H9 (cell line): ENCODE results near the gene ZNF608. TPM values are rescaled to one million over a fixed set of nuclear protein-coding genes. Genes with fewer than 3 reads are reported as not detected.

Experiments used
- DNase-seq: peaks from one replicate; pipeline ENCODE4 v3.0.0-alpha.2; 2017
- H2AFZ ChIP-seq: one replicate; pipeline ENCODE4 v1.6.1; 2013; ENCODE audit warnings: mild to moderate bottlenecking, low read length, control low read depth, moderate library complexity
- H2AK5ac ChIP-seq: 2 replicates; pipeline ENCODE4 v1.6.1; 2013; ENCODE audit warnings: low read length, control low read depth, mixed read lengths; ENCODE audit not compliant: insufficient read length
- H2BK120ac ChIP-seq: one replicate; pipeline ENCODE4 v1.6.1; 2013; ENCODE audit warnings: low read depth, mild to moderate bottlenecking, low read length, control low read depth, inconsistent platforms; ENCODE audit not compliant: poor library complexity, severe bottlenecking
- H2BK12ac ChIP-seq: 2 replicates; pipeline ENCODE4 v1.6.1; 2013; ENCODE audit warnings: low read length, control low read depth, mixed read lengths, low read depth; ENCODE audit not compliant: insufficient read length
- H2BK15ac ChIP-seq: 2 replicates; pipeline ENCODE4 v1.6.1; 2013; ENCODE audit warnings: low read depth, low read length, control low read depth
- H2BK20ac ChIP-seq: one replicate; pipeline ENCODE4 v1.6.1; 2013; ENCODE audit warnings: low read depth, mild to moderate bottlenecking, low read length, control low read depth, inconsistent platforms; ENCODE audit not compliant: poor library complexity, severe bottlenecking
- H2BK5ac ChIP-seq: 2 replicates; pipeline ENCODE4 v1.6.1; 2013; ENCODE audit warnings: low read length, control low read depth, mixed read lengths; ENCODE audit not compliant: insufficient read length
- H3K14ac ChIP-seq: 2 replicates; pipeline ENCODE4 v1.6.1; 2013; ENCODE audit warnings: low read length, control low read depth; ENCODE audit not compliant: insufficient read depth
- H3K18ac ChIP-seq: 2 replicates; pipeline ENCODE4 v1.6.1; 2013; ENCODE audit warnings: low read depth, mild to moderate bottlenecking, mixed read lengths, low read length, control low read depth; ENCODE audit not compliant: insufficient read length
- H3K23ac ChIP-seq: 2 replicates; pipeline ENCODE4 v1.6.1; 2013; ENCODE audit warnings: low read length, control low read depth, mixed read lengths, low read depth; ENCODE audit not compliant: insufficient read length
- H3K23me2 ChIP-seq: 2 replicates; pipeline ENCODE4 v1.6.1; 2013; ENCODE audit warnings: low read depth, mild to moderate bottlenecking, mixed read lengths, low read length, control low read depth; ENCODE audit not compliant: insufficient read length, poor library complexity, severe bottlenecking
- H3K27ac ChIP-seq: 2 replicates; pipeline ENCODE4 v1.5.1; 2013; ENCODE audit warnings: low read length, control low read depth, mixed read lengths, low read depth; ENCODE audit not compliant: insufficient read length
- H3K27me3 ChIP-seq: 2 replicates; pipeline ENCODE4 v1.6.1; 2013; ENCODE audit warnings: low read length, control low read depth, inconsistent platforms; ENCODE audit not compliant: insufficient read depth
- H3K4ac ChIP-seq: 2 replicates; pipeline ENCODE4 v1.6.1; 2013; ENCODE audit warnings: low read depth, mild to moderate bottlenecking, control low read depth, inconsistent platforms, low read length, moderate library complexity
- H3K4me1 ChIP-seq: 2 replicates; pipeline ENCODE4 v1.6.1; 2013; ENCODE audit warnings: low read length, control low read depth, inconsistent platforms; ENCODE audit not compliant: insufficient read depth
- H3K4me2 ChIP-seq: 2 replicates; pipeline ENCODE4 v1.6.1; 2013; ENCODE audit warnings: low read length, control low read depth, mixed read lengths; ENCODE audit not compliant: insufficient read length, insufficient read depth
- H3K56ac ChIP-seq: 2 replicates; pipeline ENCODE4 v1.6.1; 2013; ENCODE audit warnings: low read depth, mild to moderate bottlenecking, mixed read lengths, low read length, control low read depth; ENCODE audit not compliant: insufficient read length
- H3K79me1 ChIP-seq: 2 replicates; pipeline ENCODE4 v1.6.1; 2013; ENCODE audit warnings: low read depth, mild to moderate bottlenecking, moderate library complexity, low read length, control low read depth, inconsistent platforms; ENCODE audit not compliant: insufficient read depth, poor library complexity, severe bottlenecking
- H3K79me2 ChIP-seq: 2 replicates; pipeline ENCODE4 v1.6.1; 2013; ENCODE audit warnings: low read length, control low read depth, inconsistent platforms; ENCODE audit not compliant: insufficient read depth
- H3K9ac ChIP-seq: 2 replicates; pipeline ENCODE4 v1.6.1; 2013; ENCODE audit warnings: low read length, control low read depth, mixed read lengths; ENCODE audit not compliant: insufficient read length; ENCODE audit errors: extremely low read depth
- H3K9me3 ChIP-seq: one replicate; pipeline ENCODE4 v1.6.1; 2013; ENCODE audit warnings: low read depth, low read length, inconsistent platforms; ENCODE audit not compliant: control insufficient read depth
- H3T11ph ChIP-seq: one replicate; pipeline ENCODE4 v1.6.1; 2013; ENCODE audit warnings: mild to moderate bottlenecking, low read length, control low read depth, inconsistent platforms
- H4K20me1 ChIP-seq: one replicate; pipeline ENCODE4 v1.6.1; 2013; ENCODE audit not compliant: control insufficient read depth, insufficient read length, insufficient read depth
- H4K5ac ChIP-seq: 2 replicates; pipeline ENCODE4 v1.6.1; 2013; ENCODE audit warnings: low read depth, mild to moderate bottlenecking, mixed read lengths, low read length, control low read depth; ENCODE audit not compliant: insufficient read length
- H4K8ac ChIP-seq: replicated peaks from 2 replicates; pipeline ENCODE4 v1.6.1; 2013; ENCODE audit warnings: low read length, control low read depth, mixed read lengths, low read depth; ENCODE audit not compliant: insufficient read length
- H4K91ac ChIP-seq: 2 replicates; pipeline ENCODE4 v1.6.1; 2013; ENCODE audit warnings: low read depth, mild to moderate bottlenecking, moderate library complexity, mixed read lengths, low read length, control low read depth; ENCODE audit not compliant: insufficient read length
- H3K27ac Mint-ChIP-seq, 3 experiments: 2 replicates in 2 of 3; 3 replicates in 1 of 3; pipeline ENCODE4 v1.8.0; 2020 to 2021; ENCODE audit warnings: mixed read lengths in 3 of 3, mild to moderate bottlenecking in 1 of 3, moderate library complexity in 1 of 3
- H3K27me3 Mint-ChIP-seq: 2 replicates; pipeline ENCODE4 v1.8.0; 2021; ENCODE audit warnings: low read depth, mild to moderate bottlenecking, moderate library complexity, mixed read lengths
- H3K36me3 Mint-ChIP-seq, 3 experiments: 2 replicates in 2 of 3; 3 replicates in 1 of 3; pipeline ENCODE4 v1.8.0; 2020 to 2021; ENCODE audit warnings: low read depth in 3 of 3, mixed read lengths in 3 of 3; ENCODE audit not compliant: insufficient read depth in 1 of 3
- H3K4me1 Mint-ChIP-seq, 2 experiments: 2 replicates each; pipeline ENCODE4 v1.8.0; 2020; ENCODE audit warnings: mixed read lengths in 2 of 2
- H3K4me3 Mint-ChIP-seq, 2 experiments: 2 replicates in 1 of 2; 3 replicates in 1 of 2; pipeline ENCODE4 v1.8.0; 2020 to 2021; ENCODE audit warnings: mild to moderate bottlenecking in 2 of 2, mixed read lengths in 2 of 2, moderate library complexity in 1 of 2
- H3K9me3 Mint-ChIP-seq, 2 experiments: 2 replicates in 1 of 2; 3 replicates in 1 of 2; pipeline ENCODE4 v1.8.0; 2020; ENCODE audit warnings: mild to moderate bottlenecking in 2 of 2, mixed read lengths in 2 of 2, moderate library complexity in 1 of 2
- CTCF ChIP-seq: fragments of 200-600 bp; sonication (generic); conservative IDR thresholded peaks from 3 replicates; pipeline ENCODE4 v1.8.0; 2021; ENCODE audit warnings: antibody characterized with exemption, mild to moderate bottlenecking
- WGBS: extraction: QIAGEN DNeasy Blood & Tissue Kit; methylation state at CpG from one replicate; pipeline ENCODE4 v1.1.7; 2013; ENCODE audit warnings: missing lambda C conversion rate, low lambda C conversion rate, mixed read lengths; ENCODE audit not compliant: insufficient read length; ENCODE audit errors: extremely low coverage; 5-methylcytosine and 5-hydroxymethylcytosine counted together
- total RNA-seq: library from RNA; stranded (reverse); gene quantifications from 2 replicates; pipeline ENCODE4 v1.2.1, GENCODE V29; 2021

The ZNF608 gene
- total RNA-seq, 1 experiment from 2014 or later: 67.0 TPM

- H2BK120ac ChIP-seq: no peak overlapping the region
- H3K9me3 ChIP-seq: no peaks in the 10 kb centered on the region
- peaks cover 48% of the 10 kb centered on the region; the same call in 1 of the 2 replicates for H3K79me2 ChIP-seq
- no peaks in the 10 kb centered on the region for H3K27me3 Mint-ChIP-seq
- H2BK20ac ChIP-seq: no peak overlapping the region
- H3K79me1 ChIP-seq: peaks cover 3% of the 10 kb centered on the region
- H2AFZ ChIP-seq: no peak overlapping the region
- H3K4me3 Mint-ChIP-seq: no peak overlapping the region
- DNase-seq: no peak
- H4K8ac ChIP-seq: no peak overlapping the region
- no peak overlapping the region for H2AK5ac ChIP-seq
- no peak overlapping the region for H4K5ac ChIP-seq
- no peak overlapping the region for H3K23ac ChIP-seq
- no peaks in the 10 kb centered on the region for H3K27me3 ChIP-seq
- no peak overlapping the region for H2BK12ac ChIP-seq
- H2BK15ac ChIP-seq: no peak overlapping the region
- H2BK5ac ChIP-seq: no peak overlapping the region
- H4K20me1 ChIP-seq: no peaks in the 10 kb centered on the region
- peak overlapping the region; percentile 89 for H3K4me2 ChIP-seq
- H3K56ac ChIP-seq: no peak overlapping the region
- H3T11ph ChIP-seq: no peak overlapping the region
- H3K9me3 Mint-ChIP-seq: peaks cover 0 to 2% of the 10 kb centered on the region in 2 experiments; a peak in 2 of 5 replicates
- H4K91ac ChIP-seq: no peak overlapping the region
- H3K27ac ChIP-seq: no peak overlapping the region
- H3K23me2 ChIP-seq: peaks cover 37% of the 10 kb centered on the region
- no peak for TF ChIP-seq CTCF
- no CpG with 5 or more reads among the region's 27 CpGs for WGBS
- H3K4me1 Mint-ChIP-seq: peaks cover 5 to 9% of the 10 kb centered on the region in 2 experiments; a peak in 3 of 4 replicates
- peak overlapping the region; percentile 37 for H3K9ac ChIP-seq
- H3K4ac ChIP-seq: no peak overlapping the region
- no peak overlapping the region for H3K18ac ChIP-seq
- peaks cover 0 to 5% (median 5%) of the 10 kb centered on the region in 3 experiments; a peak in 5 of 7 replicates for H3K36me3 Mint-ChIP-seq
- no peak overlapping the region; a peak in 1 of 7 replicates for H3K27ac Mint-ChIP-seq
- no peak overlapping the region for H3K14ac ChIP-seq
- H3K4me1 ChIP-seq: peaks cover 7% of the 10 kb centered on the region; the same call in 1 of the 2 replicates
Measured at GRCh38 chr5:124744170-124744971, 2.1 kb downstream of the ZNF608 start.
